HepG2 (cell line): ENCODE results near the gene QRICH2. TPM values are rescaled to one million over a fixed set of nuclear protein-coding genes. Genes with fewer than 3 reads are reported as not detected.

Source experiments
- ETV6 ChIP-seq: sonication (generic); formaldehyde crosslinking; conservative IDR thresholded peaks from 2 replicates; pipeline ENCODE4 v1.4.0; 2020; ENCODE audit warnings: missing genetic modification reagents
- GFI1 ChIP-seq: sonication (generic); formaldehyde crosslinking; IDR thresholded peaks from 2 replicates; pipeline ENCODE4 v1.5.0; 2020; ENCODE audit warnings: missing genetic modification reagents, mild to moderate bottlenecking, borderline replicate concordance
- HOXA9 ChIP-seq: sonication (generic); formaldehyde crosslinking; IDR thresholded peaks from 2 replicates; pipeline ENCODE4 v1.8.1; 2022; ENCODE audit warnings: missing genetic modification reagents, mild to moderate bottlenecking, moderate library complexity, borderline replicate concordance
- JUN ChIP-seq: sonication (generic); formaldehyde crosslinking; IDR thresholded peaks from 2 replicates; pipeline ENCODE4 v1.4.0; 2020; ENCODE audit warnings: mild to moderate bottlenecking, missing genetic modification reagents
- RAD21 ChIP-seq: fragments of 450-650 bp; formaldehyde crosslinking; IDR thresholded peaks from 2 replicates; pipeline ENCODE4 v1.5.0; 2020; ENCODE audit warnings: mild to moderate bottlenecking
- SAP130 ChIP-seq: IDR thresholded peaks from 2 replicates; pipeline ENCODE4 v1.6.1; 2016; ENCODE audit warnings: low read depth
- SIN3A ChIP-seq: IDR thresholded peaks from 2 replicates; pipeline ENCODE4 v1.6.1; 2011; ENCODE audit warnings: low read depth, mild to moderate bottlenecking, control low read depth, low read length, borderline replicate concordance
- SOX5 ChIP-seq: IDR thresholded peaks from 2 replicates; pipeline ENCODE4 v1.6.1; 2016; ENCODE audit warnings: borderline replicate concordance
- SP5 ChIP-seq: IDR thresholded peaks from 2 replicates; pipeline ENCODE4 v1.6.1; 2016; ENCODE audit warnings: low read depth, borderline replicate concordance
- YY1 ChIP-seq: IDR thresholded peaks from 2 replicates; pipeline ENCODE4 v1.6.1; 2011; ENCODE audit warnings: low read length, low read depth, moderate library complexity, mild to moderate bottlenecking; ENCODE audit not compliant: insufficient read depth, insufficient replicate concordance
- ZC3H4 ChIP-seq: sonication (generic); formaldehyde crosslinking; IDR thresholded peaks from 2 replicates; pipeline ENCODE4 v1.4.0; 2020; ENCODE audit warnings: missing genetic modification reagents, borderline replicate concordance
- ZFP36 ChIP-seq: fragments of 150-350 bp; IDR thresholded peaks from 2 replicates; pipeline ENCODE4 v1.6.1; 2018; ENCODE audit warnings: borderline replicate concordance, low read length, low read depth; ENCODE audit not compliant: partially characterized antibody
- ZFX ChIP-seq: sonication (generic); formaldehyde crosslinking; IDR thresholded peaks from 2 replicates; pipeline ENCODE4 v1.4.0; 2020; ENCODE audit warnings: mild to moderate bottlenecking, low read depth, missing genetic modification reagents, moderate library complexity
- ZNF282 ChIP-seq: fragments of 450-650 bp; IDR thresholded peaks from 2 replicates; pipeline ENCODE4 v1.6.1; 2018; ENCODE audit not compliant: partially characterized antibody
- ZNF343 ChIP-seq: sonication (generic); formaldehyde crosslinking; IDR thresholded peaks from 2 replicates; pipeline ENCODE4 v1.4.0; 2020; ENCODE audit warnings: mild to moderate bottlenecking, missing genetic modification reagents
- ZNF350 ChIP-seq: sonication (generic); formaldehyde crosslinking; IDR thresholded peaks from 2 replicates; pipeline ENCODE4 v1.4.0; 2020; ENCODE audit warnings: mild to moderate bottlenecking, low read depth, missing genetic modification reagents, borderline replicate concordance
- ZNF546 ChIP-seq: sonication (generic); formaldehyde crosslinking; conservative IDR thresholded peaks from 2 replicates; pipeline ENCODE4 v1.8.1; 2023; ENCODE audit warnings: mild to moderate bottlenecking, missing genetic modification reagents
- ZNF746 ChIP-seq: sonication (generic); formaldehyde crosslinking; IDR thresholded peaks from 2 replicates; pipeline ENCODE4 v1.8.0; 2022; ENCODE audit warnings: mild to moderate bottlenecking, missing genetic modification reagents
- ZNF841 ChIP-seq: sonication (generic); formaldehyde crosslinking; IDR thresholded peaks from 2 replicates; pipeline ENCODE4 v1.8.1; 2023; ENCODE audit warnings: missing genetic modification reagents, borderline replicate concordance
- polyA plus RNA-seq, 8 experiments: library from polyadenylated mRNA; depleted of rRNA in 3 of 8; stranded (reverse) in 7 of 8; unstranded in 1 of 8; fragments of >200 nt; fragmentation: Illumina TruSeq in 4 of 8; extraction: Trizol in 4 of 8; gene quantifications; 2 replicates each; pipeline versions ENCODE4 v1.2.1 to v1.2.3, GENCODE V29; 2011 to 2016; ENCODE audit warnings: low read depth in 4 of 8, missing spikeins in 1 of 8, mixed read lengths in 1 of 8; ENCODE audit not compliant: insufficient read depth in 1 of 8
- total RNA-seq, 5 experiments: library from RNA; depleted of rRNA; stranded (reverse); fragments of >200 nt; fragmentation: Illumina TruSeq; extraction: Trizol; gene quantifications; 2 replicates each; pipeline ENCODE4 v1.2.3, GENCODE V29; 2016; ENCODE audit warnings: low read depth in 1 of 5
- TF ChIP-seq, protein P1 (sequence below): sonication (generic); formaldehyde crosslinking; IDR thresholded peaks from 2 replicates; pipeline ENCODE4 v1.4.0; 2020; ENCODE audit warnings: low read depth, mild to moderate bottlenecking, missing genetic modification reagents
- TF ChIP-seq, protein P2 (sequence below): IDR thresholded peaks from 2 replicates; pipeline ENCODE4 v1.4.0; 2020; ENCODE audit warnings: mild to moderate bottlenecking, missing genetic modification reagents

Gene QRICH2
- total and polyA plus RNA-seq, 2 of the 13 experiments (the other 11 are each of a cell fraction or from before 2014, with no cell fraction given), result 3.7 to 5.7 TPM

DNA sequence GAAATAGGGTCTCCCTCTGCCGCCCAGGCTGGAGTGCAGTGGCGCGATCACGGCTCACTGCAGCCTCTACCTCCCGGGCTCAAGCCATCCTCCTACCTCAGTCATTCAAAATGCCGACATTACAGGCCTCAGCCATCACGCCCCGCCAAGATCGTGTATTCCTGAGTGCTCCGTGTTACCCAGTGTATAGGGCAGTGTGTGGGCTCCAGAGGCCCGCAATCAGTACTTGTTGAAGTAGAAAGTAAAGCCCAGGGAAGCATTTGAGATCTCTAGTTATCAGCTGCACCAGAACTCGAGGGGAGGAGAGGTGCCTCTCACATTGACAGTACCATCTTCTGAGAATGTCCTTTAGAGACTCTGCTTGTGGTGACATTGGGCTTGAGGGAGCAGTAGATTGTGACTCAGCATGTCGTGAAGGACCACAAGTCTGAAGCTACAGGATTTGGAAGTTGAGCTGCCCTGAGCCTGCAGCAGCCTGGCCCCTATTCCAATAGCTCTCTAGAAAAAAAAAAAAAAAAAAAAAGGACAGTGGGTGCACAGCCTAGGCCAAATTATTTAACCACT, 46.8 kb upstream of the QRICH2 start (continued):
- TF ChIP-seq, protein P1, sequence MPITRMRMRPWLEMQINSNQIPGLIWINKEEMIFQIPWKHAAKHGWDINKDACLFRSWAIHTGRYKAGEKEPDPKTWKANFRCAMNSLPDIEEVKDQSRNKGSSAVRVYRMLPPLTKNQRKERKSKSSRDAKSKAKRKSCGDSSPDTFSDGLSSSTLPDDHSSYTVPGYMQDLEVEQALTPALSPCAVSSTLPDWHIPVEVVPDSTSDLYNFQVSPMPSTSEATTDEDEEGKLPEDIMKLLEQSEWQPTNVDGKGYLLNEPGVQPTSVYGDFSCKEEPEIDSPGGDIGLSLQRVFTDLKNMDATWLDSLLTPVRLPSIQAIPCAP (CRISPR knock-in tag), result no peak
- 0 out of 2 replicates have a peak, but pooled peaks have one; percentile 7 for TF ChIP-seq RAD21
- no peak for TF ChIP-seq HOXA9
- peak; percentile 78 for TF ChIP-seq ZFX (CRISPR knock-in tag)
- TF ChIP-seq JUN (CRISPR knock-in tag), result no peak
- TF ChIP-seq ZNF343 (CRISPR knock-in tag), result 0 out of 2 replicates have a peak, but pooled peaks have one; percentile 6
- peak; percentile 45; the same call in 1 of the 2 replicates for TF ChIP-seq ZC3H4
- 0 out of 2 replicates have a peak, but pooled peaks have one; percentile 8 for TF ChIP-seq ZNF746 (CRISPR knock-in tag)
- no peak for TF ChIP-seq ZNF841 (CRISPR knock-in tag)
- TF ChIP-seq YY1, result peak; percentile 54
- TF ChIP-seq GFI1 (CRISPR knock-in tag), result 0 out of 2 replicates have a peak, but pooled peaks have one; percentile 6
- TF ChIP-seq SAP130 (CRISPR knock-in tag), result peak; percentile 49
- 0 out of 2 replicates have a peak, but pooled peaks have one; percentile 15 for TF ChIP-seq ZNF350 (CRISPR knock-in tag)
- TF ChIP-seq ZNF546, result 0 out of 2 replicates have a peak, but pooled peaks have one; percentile 68
- TF ChIP-seq SP5 (CRISPR knock-in tag), result 0 out of 2 replicates have a peak, but pooled peaks have one; percentile 12
- no peak for TF ChIP-seq ZFP36
- 0 out of 2 replicates have a peak, but pooled peaks have one; percentile 14 for TF ChIP-seq SOX5
- TF ChIP-seq ETV6 (CRISPR knock-in tag), result 0 out of 2 replicates have a peak, but pooled peaks have one; percentile 24
- TF ChIP-seq, protein P2, sequence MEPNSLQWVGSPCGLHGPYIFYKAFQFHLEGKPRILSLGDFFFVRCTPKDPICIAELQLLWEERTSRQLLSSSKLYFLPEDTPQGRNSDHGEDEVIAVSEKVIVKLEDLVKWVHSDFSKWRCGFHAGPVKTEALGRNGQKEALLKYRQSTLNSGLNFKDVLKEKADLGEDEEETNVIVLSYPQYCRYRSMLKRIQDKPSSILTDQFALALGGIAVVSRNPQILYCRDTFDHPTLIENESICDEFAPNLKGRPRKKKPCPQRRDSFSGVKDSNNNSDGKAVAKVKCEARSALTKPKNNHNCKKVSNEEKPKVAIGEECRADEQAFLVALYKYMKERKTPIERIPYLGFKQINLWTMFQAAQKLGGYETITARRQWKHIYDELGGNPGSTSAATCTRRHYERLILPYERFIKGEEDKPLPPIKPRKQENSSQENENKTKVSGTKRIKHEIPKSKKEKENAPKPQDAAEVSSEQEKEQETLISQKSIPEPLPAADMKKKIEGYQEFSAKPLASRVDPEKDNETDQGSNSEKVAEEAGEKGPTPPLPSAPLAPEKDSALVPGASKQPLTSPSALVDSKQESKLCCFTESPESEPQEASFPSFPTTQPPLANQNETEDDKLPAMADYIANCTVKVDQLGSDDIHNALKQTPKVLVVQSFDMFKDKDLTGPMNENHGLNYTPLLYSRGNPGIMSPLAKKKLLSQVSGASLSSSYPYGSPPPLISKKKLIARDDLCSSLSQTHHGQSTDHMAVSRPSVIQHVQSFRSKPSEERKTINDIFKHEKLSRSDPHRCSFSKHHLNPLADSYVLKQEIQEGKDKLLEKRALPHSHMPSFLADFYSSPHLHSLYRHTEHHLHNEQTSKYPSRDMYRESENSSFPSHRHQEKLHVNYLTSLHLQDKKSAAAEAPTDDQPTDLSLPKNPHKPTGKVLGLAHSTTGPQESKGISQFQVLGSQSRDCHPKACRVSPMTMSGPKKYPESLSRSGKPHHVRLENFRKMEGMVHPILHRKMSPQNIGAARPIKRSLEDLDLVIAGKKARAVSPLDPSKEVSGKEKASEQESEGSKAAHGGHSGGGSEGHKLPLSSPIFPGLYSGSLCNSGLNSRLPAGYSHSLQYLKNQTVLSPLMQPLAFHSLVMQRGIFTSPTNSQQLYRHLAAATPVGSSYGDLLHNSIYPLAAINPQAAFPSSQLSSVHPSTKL (CRISPR knock-in tag), result no peak
- TF ChIP-seq ZNF282, result no peak
- TF ChIP-seq SIN3A, result no peak
